GM21529 (cell line): ENCODE data around the gene SUN2.

Source experiments
- ATAC-seq: cut with Tn5 transposase; IDR thresholded peaks from one replicate; pipeline ENCODE4 v1.9.1; 2021; ENCODE audit not compliant: unreplicated experiment

SUN2 gene

GRCh38 chr22:38781033-38781432 lies 25.2 kb upstream of the SUN2 start:
- no peak for ATAC-seq

- ATAC-seq: no peak
These were observed 21.4 kb upstream of the SUN2 start for GRCh38 chr22:38777087-38777671.

GRCh38 chr22:38776086-38776485 lies 20.3 kb upstream of the SUN2 start:
- ATAC-seq: no peak

- no peak for ATAC-seq
These were observed 19.9 kb upstream of the SUN2 start for GRCh38 chr22:38775656-38776055.

- ATAC-seq: no peak
These were observed 18.8 kb upstream of the SUN2 start for GRCh38 chr22:38774496-38775166.

GRCh38 chr22:38773363-38773946 lies 17.7 kb upstream of the SUN2 start:
- no peak for ATAC-seq

- ATAC-seq: no peak
These were observed 16.8 kb upstream of the SUN2 start for GRCh38 chr22:38772623-38772873.

- ATAC-seq: no peak
These were observed 14.6 kb upstream of the SUN2 start for GRCh38 chr22:38770257-38770949.

GRCh38 chr22:38768036-38768435 lies 12.2 kb upstream of the SUN2 start:
- ATAC-seq: no peak

GRCh38 chr22:38767313-38767712 lies 11.5 kb upstream of the SUN2 start:
- ATAC-seq: no peak

- ATAC-seq: no peak
These were observed 10.4 kb upstream of the SUN2 start for GRCh38 chr22:38766076-38766777.

- ATAC-seq: no peak
These were observed 6.8 kb upstream of the SUN2 start for GRCh38 chr22:38762551-38762983.

GRCh38 chr22:38761202-38762162 lies 5.7 kb upstream of the SUN2 start:
- ATAC-seq: no peak

GRCh38 chr22:38760477-38761201 lies 4.8 kb upstream of the SUN2 start:
- ATAC-seq: no peak

- no peak for ATAC-seq
These were observed 3.2 kb upstream of the SUN2 start for GRCh38 chr22:38759005-38759404.

- ATAC-seq: no peak
These were observed 2.6 kb upstream of the SUN2 start for GRCh38 chr22:38758276-38758945.

GRCh38 chr22:38757464-38757757 lies 1.6 kb upstream of the SUN2 start:
- ATAC-seq: no peak

- ATAC-seq: no peak
These were observed 1.1 kb upstream of the SUN2 start for GRCh38 chr22:38756711-38757463.
